GM12878 (cell line): ENCODE data around the gene FOXA2.

Experiments used
- CHD4 ChIP-seq: fragments of 200-600 bp; sonication (generic); IDR thresholded peaks from 2 replicates; pipeline ENCODE4 v1.6.1; 2016; ENCODE audit warnings: mild to moderate bottlenecking
- POLR2A ChIP-seq: IDR thresholded peaks from 2 replicates; pipeline ENCODE4 v1.6.1; 2011; ENCODE audit warnings: low read depth, mild to moderate bottlenecking, low read length
- RAD21 ChIP-seq: IDR thresholded peaks from 2 replicates; pipeline ENCODE4 v1.6.1; 2011; ENCODE audit warnings: mild to moderate bottlenecking, low read depth, low read length, moderate library complexity; ENCODE audit not compliant: insufficient read depth
- ZZZ3 ChIP-seq: IDR thresholded peaks from 2 replicates; pipeline ENCODE4 v1.6.1; 2011; ENCODE audit warnings: low read depth; ENCODE audit not compliant: control insufficient read depth, insufficient read length
- TF ChIP-seq, protein P1 (sequence below): IDR thresholded peaks from 2 replicates; pipeline ENCODE4 v1.6.1; 2012; ENCODE audit warnings: mild to moderate bottlenecking, low read depth, low read length

- TF ChIP-seq, protein P1, sequence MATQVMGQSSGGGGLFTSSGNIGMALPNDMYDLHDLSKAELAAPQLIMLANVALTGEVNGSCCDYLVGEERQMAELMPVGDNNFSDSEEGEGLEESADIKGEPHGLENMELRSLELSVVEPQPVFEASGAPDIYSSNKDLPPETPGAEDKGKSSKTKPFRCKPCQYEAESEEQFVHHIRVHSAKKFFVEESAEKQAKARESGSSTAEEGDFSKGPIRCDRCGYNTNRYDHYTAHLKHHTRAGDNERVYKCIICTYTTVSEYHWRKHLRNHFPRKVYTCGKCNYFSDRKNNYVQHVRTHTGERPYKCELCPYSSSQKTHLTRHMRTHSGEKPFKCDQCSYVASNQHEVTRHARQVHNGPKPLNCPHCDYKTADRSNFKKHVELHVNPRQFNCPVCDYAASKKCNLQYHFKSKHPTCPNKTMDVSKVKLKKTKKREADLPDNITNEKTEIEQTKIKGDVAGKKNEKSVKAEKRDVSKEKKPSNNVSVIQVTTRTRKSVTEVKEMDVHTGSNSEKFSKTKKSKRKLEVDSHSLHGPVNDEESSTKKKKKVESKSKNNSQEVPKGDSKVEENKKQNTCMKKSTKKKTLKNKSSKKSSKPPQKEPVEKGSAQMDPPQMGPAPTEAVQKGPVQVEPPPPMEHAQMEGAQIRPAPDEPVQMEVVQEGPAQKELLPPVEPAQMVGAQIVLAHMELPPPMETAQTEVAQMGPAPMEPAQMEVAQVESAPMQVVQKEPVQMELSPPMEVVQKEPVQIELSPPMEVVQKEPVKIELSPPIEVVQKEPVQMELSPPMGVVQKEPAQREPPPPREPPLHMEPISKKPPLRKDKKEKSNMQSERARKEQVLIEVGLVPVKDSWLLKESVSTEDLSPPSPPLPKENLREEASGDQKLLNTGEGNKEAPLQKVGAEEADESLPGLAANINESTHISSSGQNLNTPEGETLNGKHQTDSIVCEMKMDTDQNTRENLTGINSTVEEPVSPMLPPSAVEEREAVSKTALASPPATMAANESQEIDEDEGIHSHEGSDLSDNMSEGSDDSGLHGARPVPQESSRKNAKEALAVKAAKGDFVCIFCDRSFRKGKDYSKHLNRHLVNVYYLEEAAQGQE: no peak
- no peak for TF ChIP-seq ZZZ3
- no peak for TF ChIP-seq RAD21
- no peak for TF ChIP-seq POLR2A
- no peak for TF ChIP-seq CHD4
Observed at GRCh38 chr20:22546344-22546743, 38.0 kb downstream of the FOXA2 start.
